Nephron progenitor cell (in vitro differentiated cells): ENCODE measurements around the gene TNS1.

Experiments
- DNase-seq: peaks from one replicate; pipeline ENCODE4 v3.0.0; 2021
- H3K27ac Mint-ChIP-seq: 2 replicates; pipeline ENCODE4 v1.8.0; 2021; ENCODE audit warnings: mild to moderate bottlenecking, moderate library complexity, mixed read lengths
- H3K27me3 Mint-ChIP-seq: 2 replicates; pipeline ENCODE4 v1.8.0; 2021; ENCODE audit warnings: mild to moderate bottlenecking, low read depth, mixed read lengths; ENCODE audit not compliant: poor library complexity
- H3K36me3 Mint-ChIP-seq: 2 replicates; pipeline ENCODE4 v1.8.0; 2021; ENCODE audit warnings: low read depth, mixed read lengths
- H3K4me1 Mint-ChIP-seq: 2 replicates; pipeline ENCODE4 v1.8.0; 2021; ENCODE audit warnings: mixed read lengths
- H3K4me3 Mint-ChIP-seq: 2 replicates; pipeline ENCODE4 v1.8.0; 2021; ENCODE audit warnings: mild to moderate bottlenecking, moderate library complexity, mixed read lengths
- H3K9me3 Mint-ChIP-seq: 2 replicates; pipeline ENCODE4 v1.8.0; 2021; ENCODE audit warnings: mild to moderate bottlenecking, moderate library complexity, mixed read lengths
- CTCF ChIP-seq: fragments of 200-600 bp; sonication (generic); IDR thresholded peaks from 2 replicates; pipeline ENCODE4 v1.5.0; 2021; ENCODE audit warnings: antibody characterized with exemption

TNS1 gene

GRCh38 chr2:217853301-217853881 lies 149.4 kb downstream of the TNS1 start:
- Mint-ChIP-seq H3K4me1 (peaks cover 60% of the 10 kb centered on the region), H3K27ac (no peak overlapping the region), H3K27me3 (peaks cover 10% of the 10 kb centered on the region), H3K4me3 (no peak overlapping the region), H3K36me3 (no peaks in the 10 kb centered on the region), H3K9me3 (no peaks in the 10 kb centered on the region)
- TF ChIP-seq CTCF: no peak
- no peak for DNase-seq

GRCh38 chr2:217852555-217853211 lies 150.1 kb downstream of the TNS1 start:
- Mint-ChIP-seq H3K9me3 (no peaks in the 10 kb centered on the region), H3K4me3 (no peak overlapping the region), H3K4me1 (peaks cover 53% of the 10 kb centered on the region), H3K27ac (no peak overlapping the region), H3K27me3 (peaks cover 10% of the 10 kb centered on the region), H3K36me3 (no peaks in the 10 kb centered on the region)
- DNase-seq: no peak
- TF ChIP-seq CTCF: no peak

- Mint-ChIP-seq H3K27me3 (peaks cover 10% of the 10 kb centered on the region), H3K4me1 (peaks cover 41% of the 10 kb centered on the region), H3K4me3 (no peak overlapping the region), H3K36me3 (no peaks in the 10 kb centered on the region), H3K27ac (no peak overlapping the region), H3K9me3 (no peaks in the 10 kb centered on the region)
- TF ChIP-seq CTCF: no peak
- DNase-seq: no peak
Measured at GRCh38 chr2:217851191-217852020, 151.4 kb downstream of the TNS1 start.

- TF ChIP-seq CTCF: no peak
- no peaks in the 10 kb centered on the region for H3K27me3 Mint-ChIP-seq
- H3K4me3 Mint-ChIP-seq: no peak overlapping the region
- H3K36me3 Mint-ChIP-seq: peaks cover 7% of the 10 kb centered on the region
- no peak overlapping the region for H3K27ac Mint-ChIP-seq
- no peaks in the 10 kb centered on the region for H3K9me3 Mint-ChIP-seq
- H3K4me1 Mint-ChIP-seq: peaks cover 34% of the 10 kb centered on the region
- DNase-seq: no peak
Measured at GRCh38 chr2:217849154-217849975, 153.4 kb downstream of the TNS1 start.

- peaks cover 34% of the 10 kb centered on the region for H3K4me1 Mint-ChIP-seq
- no peaks in the 10 kb centered on the region for H3K27me3 Mint-ChIP-seq
- H3K4me3 Mint-ChIP-seq: no peak overlapping the region
- no peak for TF ChIP-seq CTCF
- no peak for DNase-seq
- no peak overlapping the region for H3K27ac Mint-ChIP-seq
- H3K9me3 Mint-ChIP-seq: no peaks in the 10 kb centered on the region
- peaks cover 7% of the 10 kb centered on the region for H3K36me3 Mint-ChIP-seq
Measured at GRCh38 chr2:217848351-217848957, 154.3 kb downstream of the TNS1 start.
